Stimulated activated CD4-positive, alpha-beta T cell treated with anti-CD3 and anti-CD28 coated beads, Interleukin-12 subunit alpha, Interleukin-12 subunit beta, amount 100 ng/mL, for 4 hours (primary cell): Measurements from ENCODE around the gene ZNF488.
"Not testable (repeated sequence)": the region's sequence is repeated elsewhere in the genome, so short reads cannot be mapped to it uniquely, and the experiment has no call there.

Experiments used
- DNase-seq: peaks from one replicate; pipeline ENCODE4 v3.0.0-alpha.2; 2020

Gene ZNF488, protein sequence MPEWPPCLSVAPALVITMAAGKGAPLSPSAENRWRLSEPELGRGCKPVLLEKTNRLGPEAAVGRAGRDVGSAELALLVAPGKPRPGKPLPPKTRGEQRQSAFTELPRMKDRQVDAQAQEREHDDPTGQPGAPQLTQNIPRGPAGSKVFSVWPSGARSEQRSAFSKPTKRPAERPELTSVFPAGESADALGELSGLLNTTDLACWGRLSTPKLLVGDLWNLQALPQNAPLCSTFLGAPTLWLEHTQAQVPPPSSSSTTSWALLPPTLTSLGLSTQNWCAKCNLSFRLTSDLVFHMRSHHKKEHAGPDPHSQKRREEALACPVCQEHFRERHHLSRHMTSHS

DNA sequence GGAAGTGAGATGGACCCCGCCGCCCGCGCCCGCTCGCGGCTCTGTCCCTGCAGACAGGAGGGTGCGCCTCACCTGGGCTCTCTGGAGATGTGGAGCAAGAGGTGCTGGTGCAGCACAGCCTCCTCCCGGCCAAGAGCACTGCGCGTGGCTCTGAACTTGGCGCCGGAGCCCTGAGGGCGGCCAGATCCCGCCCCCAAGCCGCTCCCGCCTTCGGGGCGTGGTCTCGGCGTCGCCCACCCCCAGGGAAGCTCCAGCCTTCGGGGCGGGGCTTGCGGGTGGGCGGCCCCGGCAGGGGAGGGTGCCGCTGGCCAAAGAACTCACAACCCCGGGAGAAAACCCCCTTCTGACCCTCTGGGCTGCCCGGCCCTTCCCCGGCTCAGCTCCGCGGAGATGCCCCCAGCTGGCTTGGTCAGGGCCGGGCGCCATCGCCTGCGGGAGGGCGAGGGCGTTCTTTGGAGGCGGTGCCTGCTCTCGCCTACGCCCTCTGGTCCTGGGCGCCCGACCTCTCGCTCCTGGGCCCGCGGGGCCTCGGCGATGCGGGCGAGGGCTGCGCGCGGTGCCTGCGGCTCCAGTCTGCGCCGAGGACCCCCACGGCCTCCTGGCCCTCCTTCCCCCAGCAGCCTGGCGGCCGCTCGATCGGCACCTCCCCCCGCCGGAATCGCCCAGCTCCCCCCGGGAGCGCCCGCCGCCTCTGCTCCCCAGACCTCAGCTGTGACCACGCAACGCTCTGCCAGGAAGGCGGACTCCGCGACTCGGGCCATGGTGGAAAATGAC is at the start of gene ZNF488:
TSS of gene ZNF488 (minus strand) at position 146 of the 774 bp plus-strand sequence. CDS start 15,464 bp downstream, outside the sequence.
- peak; percentile 73 for DNase-seq

DNA sequence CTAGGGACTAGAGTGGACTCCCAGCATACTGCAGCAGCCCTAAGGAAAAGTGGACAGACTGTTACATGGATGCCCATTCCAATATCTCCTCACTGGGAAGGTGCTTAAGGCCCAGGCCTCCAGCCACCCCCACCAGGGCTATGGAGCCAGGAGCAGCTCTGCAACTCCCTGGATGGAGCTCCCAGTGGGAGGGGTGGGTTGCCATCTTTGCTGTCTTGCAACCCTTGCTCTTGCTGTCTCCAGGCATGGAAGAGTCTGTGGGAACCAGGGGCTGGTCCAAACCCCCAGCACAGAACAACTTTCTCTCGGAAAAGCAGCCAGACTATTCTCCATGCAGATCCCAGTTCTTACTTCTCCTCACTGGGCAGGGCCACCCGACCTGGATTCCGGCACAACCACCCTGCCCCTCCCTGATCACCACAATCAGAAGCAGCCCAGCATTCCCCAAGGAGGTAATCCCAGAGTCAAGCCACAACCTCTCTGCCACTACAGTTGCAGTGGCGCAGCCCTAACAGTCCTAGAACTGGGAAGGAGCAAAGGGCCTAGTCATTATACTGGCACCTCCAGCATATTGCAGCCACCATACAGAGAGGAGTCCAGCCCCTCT is 41.8 kb upstream of the ZNF488 start:
- no peak for DNase-seq

DNA sequence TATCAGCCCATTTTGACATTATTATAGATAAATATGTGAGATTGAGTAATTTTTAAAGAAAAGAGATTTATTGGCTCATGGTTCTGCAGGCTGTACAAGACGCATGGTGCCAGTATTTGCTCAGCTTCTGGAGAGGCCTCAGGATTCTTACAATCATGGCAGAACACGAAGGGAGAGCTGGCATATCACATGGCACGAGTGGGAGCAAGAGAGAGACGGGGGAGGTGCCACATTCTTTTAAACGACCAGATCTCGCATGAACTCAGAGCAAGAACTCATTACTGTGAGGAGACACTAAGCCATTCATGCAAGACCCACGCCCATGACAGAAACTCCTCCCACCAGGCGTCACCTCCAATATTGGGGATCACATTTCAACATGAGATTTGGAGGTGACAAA is 40.1 kb upstream of the ZNF488 start:
- no peak for DNase-seq

DNA sequence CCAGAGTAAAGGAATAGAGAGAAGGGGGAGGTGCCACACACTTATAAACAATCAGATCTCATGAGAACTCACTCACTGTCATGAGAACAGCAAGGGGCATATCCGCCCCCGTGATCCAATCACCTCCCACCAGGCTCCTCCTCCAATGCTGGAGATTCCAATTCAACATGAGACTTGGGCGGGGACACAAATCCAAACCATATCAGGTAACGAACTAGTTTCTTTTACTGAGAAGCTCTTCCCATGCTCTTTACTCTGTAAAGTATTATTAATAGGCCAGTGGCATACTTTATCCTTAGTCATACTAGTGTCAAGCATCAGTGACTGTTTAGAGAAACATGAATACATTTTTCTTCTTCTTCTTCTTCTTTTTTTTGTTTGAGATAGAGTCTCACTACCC is 39.4 kb upstream of the ZNF488 start:
- DNase-seq = no peak

DNA sequence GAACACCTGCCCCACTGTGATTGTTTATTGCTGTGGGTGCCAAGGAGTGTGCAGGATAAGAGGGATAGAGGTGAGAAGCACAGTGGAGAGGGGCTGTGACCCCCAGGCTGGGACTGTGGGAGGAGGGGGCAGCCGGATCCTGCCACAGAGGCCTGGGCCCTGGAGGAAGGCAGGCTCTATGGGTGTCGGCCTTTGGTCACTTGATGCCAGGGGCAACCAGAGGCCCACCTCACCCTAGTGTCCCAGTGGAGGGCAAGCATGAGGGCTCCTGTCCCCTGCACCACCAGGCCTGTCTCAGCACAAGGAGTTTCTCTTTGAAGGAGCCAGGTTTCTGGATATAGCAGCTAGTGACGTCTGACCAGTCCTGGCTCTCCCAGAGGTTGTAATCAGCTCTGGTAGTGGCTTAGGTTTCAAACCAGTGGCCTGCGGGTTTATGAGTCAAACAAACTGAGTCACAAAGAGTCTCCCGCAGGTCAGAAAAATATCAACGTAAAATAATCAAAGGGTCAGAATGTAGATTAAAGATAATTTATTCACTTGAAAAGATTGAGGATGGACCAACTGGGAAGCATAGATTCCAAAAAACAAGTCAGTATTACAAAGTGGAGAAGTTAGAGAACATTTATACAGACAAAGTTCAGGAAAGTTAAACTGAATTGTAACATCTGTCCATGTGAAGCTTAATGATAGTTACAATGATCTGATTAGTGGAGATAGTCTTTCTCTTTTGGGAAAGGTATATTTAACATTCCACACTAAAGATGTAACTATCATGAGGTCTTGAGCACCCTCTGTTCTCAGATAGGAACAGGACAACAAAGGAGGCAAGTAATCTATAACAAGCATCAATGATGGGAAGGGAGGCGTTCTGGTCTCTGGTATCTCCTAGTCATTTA is 37.2 kb upstream of the ZNF488 start:
- no peak for DNase-seq

DNA sequence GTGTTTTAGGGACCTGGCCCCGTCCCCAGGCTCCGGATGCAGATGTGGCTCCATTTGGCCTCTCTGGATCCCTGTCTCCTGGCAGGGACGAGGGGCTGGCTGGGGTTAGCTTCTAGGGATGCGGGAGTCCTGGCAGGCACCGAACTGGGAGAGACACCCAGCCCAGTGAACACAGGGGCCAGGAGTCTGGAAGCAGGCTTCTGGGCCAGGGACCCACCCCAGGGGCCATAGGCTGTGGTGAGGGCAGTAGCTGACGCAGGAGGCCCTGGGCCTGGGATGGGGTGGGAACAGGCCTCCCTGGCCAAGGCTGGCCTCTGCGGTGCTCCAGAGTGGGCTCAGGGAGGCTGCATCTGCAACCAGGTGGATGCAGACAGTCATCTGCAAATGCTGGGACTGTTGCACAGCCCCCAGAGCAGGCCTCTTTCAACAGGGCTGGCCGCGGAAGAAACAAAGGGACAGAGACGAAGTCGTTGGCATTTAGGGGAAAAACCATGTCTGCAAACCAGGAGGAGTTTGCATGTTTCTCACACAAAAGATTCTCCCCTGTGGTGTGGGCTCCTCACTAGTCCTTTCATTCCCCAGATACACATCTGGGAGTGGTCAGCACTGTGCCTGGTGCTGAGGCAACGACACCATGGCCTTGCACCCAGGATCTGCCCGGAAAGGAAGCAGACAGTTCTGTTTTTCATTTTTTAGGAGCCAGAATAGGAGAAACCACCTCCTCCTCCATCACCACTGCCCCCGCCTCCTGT is 36.4 kb upstream of the ZNF488 start:
- no peak for DNase-seq

DNA sequence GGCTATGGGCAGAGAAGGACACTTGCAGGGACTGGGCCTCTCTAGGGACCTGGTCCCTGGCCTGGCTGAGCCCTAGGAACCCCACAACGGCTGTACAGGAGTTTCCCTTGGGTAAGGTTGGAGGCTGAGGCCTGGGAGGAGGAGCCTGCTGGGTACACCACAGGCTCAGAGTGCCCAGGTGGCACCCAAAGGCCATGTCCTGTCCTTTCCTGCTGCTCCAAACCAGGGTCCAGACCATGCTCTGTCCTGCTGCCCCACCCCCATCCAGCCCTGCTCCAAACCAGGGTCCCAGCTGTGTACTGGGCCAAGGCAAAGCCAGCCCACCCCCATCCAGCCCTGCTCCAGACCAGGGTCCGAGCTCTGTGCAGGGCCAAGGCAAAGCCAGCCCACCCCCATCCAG is 35.3 kb upstream of the ZNF488 start:
- no peak for DNase-seq

DNA sequence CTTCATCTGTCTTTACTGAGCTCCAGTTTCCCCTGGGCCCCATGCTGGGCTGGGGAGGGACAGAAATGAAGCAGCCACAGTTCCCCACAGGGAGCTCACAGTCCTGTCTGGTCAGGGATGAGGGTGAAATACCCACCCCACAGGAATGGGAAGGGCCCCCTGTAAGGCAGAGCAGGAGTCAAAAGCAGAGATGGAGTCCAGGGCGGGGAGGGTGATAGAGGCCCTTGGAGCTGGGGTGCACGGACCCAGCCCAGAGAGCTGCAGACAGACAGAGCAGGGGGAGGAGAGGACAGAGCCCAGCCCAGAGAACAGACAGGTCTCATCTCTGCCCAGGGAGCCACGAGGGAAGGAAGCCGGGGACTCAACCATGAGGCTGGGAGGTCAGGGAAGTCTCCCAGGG is 34.9 kb upstream of the ZNF488 start:
- DNase-seq = no peak

DNA sequence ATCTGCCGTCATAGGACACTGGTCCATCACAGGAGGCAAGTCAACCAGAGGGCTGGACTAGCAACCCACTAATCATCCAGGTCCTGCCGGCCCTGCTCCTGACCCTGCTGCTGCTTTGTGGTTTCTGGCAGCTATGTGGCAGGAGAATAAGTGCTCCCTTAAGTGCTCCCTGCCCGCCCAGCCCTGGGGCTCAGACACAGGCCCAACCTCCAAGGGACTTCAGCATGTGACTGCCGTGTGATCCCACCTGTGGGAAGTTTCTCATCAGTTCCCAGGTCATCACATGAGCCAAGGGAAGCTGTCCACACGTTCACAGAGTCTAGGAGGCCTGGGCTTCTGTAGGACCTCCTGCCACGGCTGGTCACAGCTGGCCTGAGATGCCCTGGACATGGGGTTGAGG is 34.2 kb upstream of the ZNF488 start:
- DNase-seq = no peak

DNA sequence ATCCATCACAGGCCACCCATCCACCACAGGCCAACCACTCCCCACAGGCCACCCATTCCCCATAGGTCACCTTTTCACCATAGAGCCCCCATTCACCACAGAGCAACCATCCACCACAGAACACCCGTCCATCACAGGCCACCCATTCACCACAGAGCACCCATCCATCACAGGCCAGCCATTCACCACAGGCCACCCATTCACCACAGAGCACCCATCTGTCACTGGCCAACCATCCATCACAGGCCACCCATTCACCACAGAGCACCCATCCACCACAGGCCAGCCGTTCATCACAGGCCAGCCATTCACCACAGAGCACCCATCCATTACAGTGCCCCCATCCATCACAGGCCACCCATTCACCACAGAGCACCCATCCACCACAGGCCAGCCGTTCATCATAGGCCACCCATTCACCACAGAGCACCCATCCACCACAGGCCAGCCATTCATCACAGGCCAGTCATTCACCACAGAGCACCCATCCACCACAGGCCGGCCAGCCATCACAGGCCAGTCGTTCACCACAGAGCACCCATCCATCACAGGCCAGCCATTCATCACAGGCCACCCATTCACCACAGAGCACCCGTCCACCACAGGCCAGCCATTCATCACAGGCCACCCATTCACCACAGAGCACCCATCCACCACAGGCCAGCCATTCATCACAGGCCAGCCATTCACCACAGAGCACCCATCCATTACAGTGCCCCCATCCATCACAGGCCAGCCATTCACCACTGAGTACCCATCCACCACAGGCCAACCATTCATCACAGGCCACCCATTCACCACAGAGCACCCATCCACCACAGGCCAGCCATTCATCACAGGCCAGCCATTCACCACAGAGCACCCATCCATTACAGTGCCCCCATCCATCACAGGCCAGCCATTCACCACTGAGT is 32.5 kb upstream of the ZNF488 start:
- DNase-seq = not testable (repeated sequence)

DNA sequence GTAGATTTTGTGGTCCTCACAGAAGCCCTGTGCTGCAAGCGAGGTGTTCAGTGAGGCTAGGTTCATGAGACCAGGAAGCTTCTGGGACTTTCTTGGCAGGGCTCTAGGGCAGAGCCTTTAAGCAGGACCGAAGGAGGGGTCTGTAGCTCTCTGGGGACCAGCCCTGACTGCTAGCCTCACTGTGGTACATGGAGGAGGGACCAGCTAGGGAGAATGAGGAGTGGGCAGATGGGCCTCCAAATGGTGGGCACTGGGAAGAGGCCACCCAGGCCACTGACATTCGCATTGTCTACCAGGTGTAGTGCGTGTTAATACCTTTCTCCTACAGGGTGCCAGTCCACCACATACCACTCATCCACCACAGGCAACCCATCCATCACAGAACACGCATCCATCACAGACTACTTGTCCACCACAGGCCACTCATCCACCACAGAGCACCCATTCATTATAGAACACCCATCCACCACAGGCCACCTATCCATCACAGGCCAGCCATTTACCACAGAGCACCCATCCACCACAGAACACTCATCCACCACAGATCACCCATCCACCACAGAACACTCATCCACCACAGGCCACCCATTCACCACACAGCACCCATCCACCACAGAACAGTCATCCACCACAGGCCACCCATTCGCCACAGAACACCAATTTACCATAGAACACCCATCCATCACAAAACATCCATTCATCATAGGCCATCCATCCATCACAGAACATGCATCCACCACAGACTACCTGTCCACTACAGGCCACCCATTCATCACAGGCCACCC is 31.6 kb upstream of the ZNF488 start:
- no peak for DNase-seq

DNA sequence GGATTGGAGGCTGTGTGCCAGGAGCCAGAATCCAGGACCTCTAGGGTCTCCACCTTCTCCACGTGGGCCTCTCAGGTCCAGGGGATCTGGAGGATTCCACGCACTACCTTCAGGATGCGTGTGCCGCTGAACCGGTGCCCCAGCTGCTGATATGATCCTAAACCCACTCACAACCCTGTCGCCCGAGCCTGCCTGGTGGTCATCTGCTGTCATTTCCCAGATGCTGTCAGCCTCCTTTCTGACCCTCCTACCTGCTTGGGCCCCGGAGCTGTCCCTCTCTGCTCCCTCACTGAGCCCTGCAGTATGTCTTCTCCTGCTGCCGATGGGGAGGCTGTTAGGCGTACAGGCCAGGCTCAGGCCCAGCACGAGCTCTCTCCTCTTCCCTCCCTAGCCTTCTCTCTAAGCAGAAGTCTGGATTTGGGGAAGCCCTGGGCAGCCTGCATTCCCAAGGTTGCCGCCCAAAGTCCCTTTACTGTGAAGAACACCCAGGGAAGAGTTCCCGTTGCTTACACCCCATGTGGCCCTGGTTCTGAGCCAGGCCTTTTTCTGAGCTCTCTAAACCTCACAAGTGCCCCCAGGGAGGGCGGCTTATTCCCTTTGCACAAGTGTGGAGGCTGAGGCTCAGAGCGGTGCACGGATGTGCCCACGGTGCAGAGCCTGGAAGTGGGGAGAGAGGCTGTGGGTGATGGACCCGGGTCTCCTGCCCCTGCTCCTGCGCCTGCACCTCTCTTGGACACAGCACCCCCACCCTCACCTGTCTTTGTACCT is 30.8 kb upstream of the ZNF488 start:
- no peak for DNase-seq

DNA sequence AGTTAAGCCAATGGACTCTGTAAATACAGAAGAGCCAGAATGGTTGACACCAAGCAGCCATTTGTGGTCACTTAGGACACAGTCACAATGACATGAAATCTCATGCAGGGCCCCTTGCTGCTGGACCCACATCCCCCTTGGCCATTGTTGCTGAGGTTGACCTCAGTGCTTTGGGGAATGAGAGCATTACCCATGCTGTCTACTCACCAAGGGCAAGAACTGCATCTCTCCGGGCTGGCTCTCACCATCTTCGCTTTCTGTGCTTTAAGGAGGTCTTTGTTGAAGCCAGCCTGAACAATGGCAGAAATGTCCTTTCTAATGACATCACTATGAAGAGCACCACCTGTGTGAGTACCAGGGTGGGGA is 30.1 kb upstream of the ZNF488 start:
- DNase-seq = no peak

DNA sequence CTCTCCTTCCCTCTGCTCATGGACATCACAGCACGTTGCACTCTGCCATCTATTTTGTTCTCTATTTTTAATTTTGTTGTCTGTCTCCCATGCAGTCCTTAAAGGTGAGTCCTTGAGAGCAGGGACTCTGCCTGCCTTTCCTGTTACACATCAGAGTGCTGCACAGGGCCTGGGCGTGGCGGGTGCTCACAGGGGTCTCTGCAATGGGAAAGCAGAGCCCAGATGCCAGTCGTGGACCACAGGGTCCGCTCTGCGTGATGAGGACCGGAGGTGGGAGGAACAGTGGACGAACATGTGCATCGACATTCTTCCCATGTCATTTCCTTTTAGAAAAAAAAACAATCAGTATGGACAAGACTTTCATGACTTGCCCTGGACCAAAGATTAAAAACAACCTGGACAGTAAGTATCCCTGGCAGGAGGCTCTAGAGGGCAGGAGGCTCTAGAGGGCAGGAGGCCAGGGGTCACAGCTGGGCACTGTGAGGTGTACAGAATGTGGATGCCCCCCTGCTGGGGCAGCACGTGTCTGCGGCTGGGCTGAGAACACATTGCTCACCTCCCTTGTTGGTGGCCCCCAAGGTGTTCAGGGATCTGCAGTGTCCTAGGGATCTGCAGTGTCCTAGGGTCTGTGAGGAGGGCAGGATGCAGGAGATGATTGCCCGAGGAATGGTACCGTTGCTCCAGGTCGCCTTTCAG is 29.6 kb upstream of the ZNF488 start:
- DNase-seq = no peak

DNA sequence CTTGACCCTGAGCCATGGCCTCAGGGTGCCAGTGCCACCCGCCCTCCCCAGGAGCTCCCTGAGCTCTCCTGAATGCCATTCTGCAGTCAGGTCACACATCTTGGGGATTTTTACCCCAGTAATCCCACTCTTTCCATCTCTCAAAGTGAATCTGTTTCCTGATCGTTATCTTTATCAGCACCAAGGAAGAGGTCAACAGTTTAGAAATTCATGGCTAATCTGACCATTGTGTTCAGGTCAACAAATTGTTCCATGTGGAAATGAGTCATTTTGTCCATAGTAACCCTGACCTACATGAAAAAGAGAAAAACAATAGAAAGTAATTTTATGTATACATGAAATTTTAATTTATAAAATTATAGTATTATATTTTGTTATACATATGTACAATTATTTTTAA is 28.8 kb upstream of the ZNF488 start:
- no peak for DNase-seq

DNA sequence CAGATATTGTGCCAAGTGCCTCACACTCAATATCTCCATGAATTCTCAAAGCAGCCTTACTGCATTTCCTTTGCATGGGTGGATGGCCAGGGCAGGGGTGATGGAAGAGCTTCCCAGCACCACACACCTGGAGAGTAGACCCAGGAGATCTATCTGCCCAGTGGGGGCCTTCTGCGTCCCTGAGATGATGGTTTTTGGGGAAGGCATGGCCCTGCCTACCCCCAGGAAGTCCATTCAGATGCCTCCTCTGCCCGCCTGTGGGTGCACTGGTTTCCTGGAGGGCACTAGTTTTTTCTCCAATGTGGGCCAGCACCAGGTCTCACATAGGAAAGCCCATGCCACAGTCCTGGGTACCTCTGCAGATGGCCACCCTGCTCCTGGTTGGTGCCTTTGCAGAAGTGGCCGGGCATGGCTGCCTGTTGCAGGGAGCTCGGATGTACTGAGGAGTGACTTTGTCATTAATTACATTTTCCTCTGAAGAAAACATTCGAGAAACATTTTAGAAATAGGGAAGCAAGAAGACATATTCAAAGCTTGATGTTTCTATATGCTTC is 28.2 kb upstream of the ZNF488 start:
- no peak for DNase-seq

DNA sequence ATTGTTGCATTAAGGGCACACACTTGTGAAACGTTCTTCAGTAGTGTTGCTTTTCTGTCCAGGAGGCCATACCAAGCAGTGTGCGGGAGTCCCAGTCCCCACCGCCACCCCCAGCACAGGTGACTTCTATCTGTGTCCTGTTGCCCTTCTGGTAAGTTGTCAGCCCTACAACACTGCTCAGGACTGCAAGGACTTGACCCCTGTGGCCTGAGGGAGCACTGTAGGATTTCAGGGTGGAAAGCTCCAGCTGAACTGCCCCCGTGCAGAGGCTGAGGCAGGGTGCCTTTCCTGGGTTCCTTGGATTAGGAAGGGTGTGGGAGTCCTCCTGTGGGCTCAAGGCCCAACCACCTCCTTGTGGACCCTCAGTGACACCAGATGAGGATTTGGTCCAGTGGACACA is 26.8 kb upstream of the ZNF488 start:
- DNase-seq = no peak

DNA sequence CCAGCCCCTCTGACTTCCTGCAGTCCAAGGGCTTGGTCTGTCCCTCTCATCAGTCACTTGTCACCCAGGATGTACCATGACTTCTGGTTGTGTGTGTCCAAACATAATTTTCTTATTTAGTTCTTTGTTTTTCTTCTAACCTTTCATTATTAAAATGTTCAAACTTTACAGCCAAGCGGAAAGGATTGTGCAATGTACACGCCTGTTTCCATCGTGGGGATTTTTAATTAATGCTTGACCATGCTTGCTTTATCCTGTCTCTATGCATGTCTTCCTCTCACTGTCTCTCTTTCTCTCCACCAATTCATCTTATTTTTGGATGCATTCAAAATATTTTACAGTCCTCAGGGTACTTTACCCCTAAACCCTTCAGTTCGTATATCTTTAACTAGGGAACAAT is 26.2 kb upstream of the ZNF488 start:
- no peak for DNase-seq

DNA sequence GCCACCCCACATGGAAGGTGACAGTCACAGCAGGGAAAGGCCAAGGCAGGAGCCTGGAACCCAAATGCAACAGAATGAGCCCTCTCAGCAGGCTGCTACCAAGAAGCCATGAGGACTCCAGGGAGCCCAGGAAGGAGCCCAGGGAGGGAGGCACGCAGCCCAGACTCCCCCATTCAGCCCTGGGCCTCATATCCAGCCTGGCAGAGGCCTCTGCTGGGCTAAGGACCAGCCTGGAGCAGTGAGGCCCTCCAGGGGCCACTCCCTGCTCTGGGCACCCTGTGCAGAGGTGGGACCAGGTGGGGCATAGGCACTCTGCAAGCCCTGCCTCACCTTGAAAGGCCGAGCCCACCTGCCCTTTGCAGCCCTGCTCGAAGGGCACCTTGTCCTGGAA is 25.8 kb upstream of the ZNF488 start:
- no peak for DNase-seq
